Testis (tissue), 3 donors: ENCODE measurements around the gene TMEM237. TPM values are rescaled to one million over a fixed set of nuclear protein-coding genes. Genes with fewer than 3 reads are reported as not detected.

Experiments used
- DNase-seq: peaks from one replicate; pipeline ENCODE4 v3.0.0-alpha.2; 2019
- H3K27ac ChIP-seq, 2 donors: fragments of 200-600 bp; sonication (generic); one replicate each; pipeline ENCODE4 v1.5.1; 2019
- H3K27me3 ChIP-seq: fragments of 200-600 bp; sonication (generic); one replicate; pipeline ENCODE4 v1.5.1; 2019
- H3K36me3 ChIP-seq: fragments of 200-600 bp; sonication (generic); one replicate; pipeline ENCODE4 v1.5.1; 2017; ENCODE audit warnings: low read depth; ENCODE audit errors: missing control alignments
- H3K4me1 ChIP-seq: fragments of 200-600 bp; sonication (generic); one replicate; pipeline ENCODE4 v1.5.1; 2019
- H3K4me3 ChIP-seq, 2 donors: fragments of 200-600 bp; sonication (generic); one replicate each; pipeline ENCODE4 v1.5.1; 2017 to 2019
- H3K9me3 ChIP-seq: fragments of 200-600 bp; sonication (generic); one replicate; pipeline ENCODE4 v1.5.1; 2017
- POLR2A ChIP-seq: fragments of 450-650 bp; IDR thresholded peaks from one replicate; pipeline ENCODE4 v1.6.1; 2017; ENCODE audit warnings: antibody characterized with exemption, mild to moderate bottlenecking, moderate library complexity
- WGBS, 2 donors: methylation state at CpG; one replicate each; pipeline ENCODE4 v1.1.5; 2018; 5-methylcytosine and 5-hydroxymethylcytosine counted together
- intact Hi-C: fragments of 100-400 bp; cut with DNase I; formaldehyde crosslinking; loops from one replicate; pipeline ENCODE4 v1.15.1; 2023; ENCODE audit warnings: low total_unique reads
- polyA plus RNA-seq: library from polyadenylated mRNA; stranded (reverse); fragments of 350-450 nt; fragmentation: Illumina TruSeq; extraction: RNeasy Lipid Tissue Mini Kit (QIAGEN cat#74804); gene quantifications from one replicate; pipeline ENCODE4 v1.2.3, GENCODE V29; 2014; ENCODE audit warnings: low read depth, low replicate concordance; ENCODE audit not compliant: insufficient read depth
- small RNA-seq, 2 donors: library from RNA; depleted of rRNA; stranded (forward); fragments of <200 nt; gene quantifications; one replicate each; pipeline ENCODE3, GENCODE V24; 2016
- total RNA-seq, 2 donors: library from RNA; depleted of rRNA; stranded (reverse); fragments of >200 nt; gene quantifications; one replicate each; pipeline ENCODE4 v1.2.3, GENCODE V29; 2016
- TF ChIP-seq, protein P1 (sequence below), 3 experiments: fragments of 450-650 bp in 2 of 3; fragments of 200-600 bp in 1 of 3; sonication (generic) in 1 of 3; IDR thresholded peaks; one replicate each; pipeline ENCODE4 v1.5.1; 2016 to 2019; ENCODE audit warnings: antibody characterized with exemption in 3 of 3, mild to moderate bottlenecking in 2 of 3, moderate library complexity in 1 of 3

Gene TMEM237
- total and polyA plus RNA-seq, 3 donors from 2014 or later, result 21.3 to 25.8 (median 23.0) TPM

DNA sequence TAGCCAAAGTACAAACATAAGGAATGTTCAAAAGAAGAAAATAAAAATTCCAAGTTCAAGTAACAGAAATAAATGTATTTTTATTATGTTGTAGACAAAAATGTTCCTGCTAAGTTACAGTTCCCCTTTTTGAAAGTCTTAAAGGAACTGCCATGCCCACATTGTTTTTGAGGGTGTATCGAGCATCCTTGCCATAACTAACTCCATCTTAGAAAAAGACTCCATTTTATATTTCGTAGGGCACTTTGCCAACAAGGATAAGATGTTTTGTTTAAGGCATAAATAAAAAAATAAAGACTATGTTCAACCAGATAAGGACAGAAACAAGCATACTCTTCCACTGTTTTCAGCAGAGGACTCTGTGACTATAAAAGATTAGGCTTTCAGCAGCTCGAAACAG, 67.3 kb downstream of the TMEM237 start:
- Histone ChIP-seq H3K27ac (no peak overlapping the region), H3K4me1 (no peaks in the 10 kb centered on the region), H3K9me3 (no peaks in the 10 kb centered on the region), H3K36me3 (no peaks in the 10 kb centered on the region), H3K4me3 (no peak overlapping the region), H3K27me3 (no peaks in the 10 kb centered on the region)
- DNase-seq, result no peak
- intact Hi-C loops, result no loop called here
- TF ChIP-seq, protein P1, sequence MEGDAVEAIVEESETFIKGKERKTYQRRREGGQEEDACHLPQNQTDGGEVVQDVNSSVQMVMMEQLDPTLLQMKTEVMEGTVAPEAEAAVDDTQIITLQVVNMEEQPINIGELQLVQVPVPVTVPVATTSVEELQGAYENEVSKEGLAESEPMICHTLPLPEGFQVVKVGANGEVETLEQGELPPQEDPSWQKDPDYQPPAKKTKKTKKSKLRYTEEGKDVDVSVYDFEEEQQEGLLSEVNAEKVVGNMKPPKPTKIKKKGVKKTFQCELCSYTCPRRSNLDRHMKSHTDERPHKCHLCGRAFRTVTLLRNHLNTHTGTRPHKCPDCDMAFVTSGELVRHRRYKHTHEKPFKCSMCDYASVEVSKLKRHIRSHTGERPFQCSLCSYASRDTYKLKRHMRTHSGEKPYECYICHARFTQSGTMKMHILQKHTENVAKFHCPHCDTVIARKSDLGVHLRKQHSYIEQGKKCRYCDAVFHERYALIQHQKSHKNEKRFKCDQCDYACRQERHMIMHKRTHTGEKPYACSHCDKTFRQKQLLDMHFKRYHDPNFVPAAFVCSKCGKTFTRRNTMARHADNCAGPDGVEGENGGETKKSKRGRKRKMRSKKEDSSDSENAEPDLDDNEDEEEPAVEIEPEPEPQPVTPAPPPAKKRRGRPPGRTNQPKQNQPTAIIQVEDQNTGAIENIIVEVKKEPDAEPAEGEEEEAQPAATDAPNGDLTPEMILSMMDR (IDR thresholded peaks at IDR 0.05), result no peak
- no peak for TF ChIP-seq POLR2A
- WGBS, 2 donors, result 89 to 90% methylated on average over 3 of the region's 3 CpGs

DNA sequence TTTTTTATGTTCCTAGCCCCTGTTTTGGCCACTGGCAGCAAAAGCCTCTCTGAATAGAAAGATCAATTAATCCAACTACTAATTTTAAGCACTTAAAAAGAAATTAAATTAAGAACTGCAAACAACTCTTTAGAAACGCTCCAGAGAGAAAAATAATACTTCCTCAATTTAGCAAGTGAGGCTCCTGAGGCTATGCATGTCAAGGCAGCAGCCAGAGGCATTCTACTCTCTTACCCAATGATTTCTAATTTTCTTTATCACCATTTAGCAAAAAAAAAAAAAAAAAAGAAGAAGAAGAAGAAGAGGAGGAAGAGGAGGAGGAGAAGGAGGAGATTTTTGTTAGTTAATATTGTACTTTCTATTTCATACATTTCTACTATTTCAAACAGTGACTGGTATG, 68.5 kb downstream of the TMEM237 start:
- no peak for DNase-seq
- no peaks in the 10 kb centered on the region for H3K4me1 ChIP-seq
- TF ChIP-seq POLR2A, result no peak
- TF ChIP-seq, protein P1 (IDR thresholded peaks at IDR 0.05), result no peak
- no peaks in the 10 kb centered on the region for H3K9me3 ChIP-seq
- no peak overlapping the region for H3K27ac ChIP-seq
- no peak overlapping the region for H3K4me3 ChIP-seq
- H3K36me3 ChIP-seq, result no peaks in the 10 kb centered on the region
- intact Hi-C loops, result no loop called here
- 77 to 90% methylated on average over 1 of the region's 1 CpG for WGBS, 2 donors
- H3K27me3 ChIP-seq, result no peaks in the 10 kb centered on the region

DNA sequence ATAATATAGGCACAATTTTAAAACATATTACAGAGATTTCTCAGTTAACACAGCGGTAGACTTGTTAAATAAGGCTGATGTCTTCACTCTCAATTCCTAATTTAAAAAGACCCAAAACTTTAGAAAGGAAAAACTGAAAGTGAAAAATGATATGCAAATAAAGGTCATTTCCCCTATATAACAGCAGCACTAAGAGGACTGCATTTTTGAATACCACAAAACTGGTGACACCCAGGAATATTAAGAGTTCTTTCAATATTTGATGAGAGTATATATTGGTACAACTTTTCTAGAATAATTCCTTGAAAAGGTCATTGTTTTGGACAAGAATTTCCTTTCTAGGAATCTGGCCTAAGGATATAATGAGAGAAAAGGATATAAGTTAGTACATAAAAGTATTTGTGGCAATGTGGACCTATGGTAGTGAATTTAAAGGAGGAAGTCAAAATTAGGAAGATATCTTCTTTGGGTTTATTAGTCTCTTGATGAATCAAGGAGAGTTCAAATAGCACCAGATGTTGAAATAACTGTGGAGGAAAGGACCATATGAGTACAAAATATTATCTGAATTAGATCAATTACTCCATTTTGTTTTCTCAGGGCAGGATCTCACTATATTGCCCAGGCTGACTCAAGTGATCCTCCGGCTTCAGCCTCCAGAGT, 70.3 kb downstream of the TMEM237 start:
- intact Hi-C loops, result no loop called here
- Histone ChIP-seq H3K27me3 (no peaks in the 10 kb centered on the region), H3K27ac (no peak overlapping the region), H3K36me3 (no peaks in the 10 kb centered on the region), H3K9me3 (no peaks in the 10 kb centered on the region), H3K4me3 (no peak overlapping the region), H3K4me1 (no peaks in the 10 kb centered on the region)
- TF ChIP-seq POLR2A, result no peak
- TF ChIP-seq, protein P1 (IDR thresholded peaks at IDR 0.05), result no peak
- no peak for DNase-seq
- 93 to 95% methylated on average over 2 of the region's 2 CpGs for WGBS, 2 donors

Small RNA genes lying within 50 kb of the gene (small RNA-seq; reads per million reads assigned to genes)
- gene RNU6-651P, result 0 reads per million in 2 donors

Other genes starting within 250 kb of the TMEM237 start
- gene TRAK2, start 192.0 kb downstream of the TMEM237 start, total RNA-seq, result 10 to 100 TPM; 15.7 to 16.7 TPM
- gene TRAK2, start 192.0 kb downstream of the TMEM237 start, polyA plus RNA-seq, result 13.7 TPM
- gene STRADB, start 191.8 kb downstream of the TMEM237 start, total RNA-seq, result 10 to 100 TPM; 30.5 to 33.2 TPM
- 29.9 TPM for gene STRADB, start 191.8 kb downstream of the TMEM237 start, polyA plus RNA-seq
- not detected for gene MPP4, start 55.1 kb upstream of the TMEM237 start, total RNA-seq
- gene MPP4, start 55.1 kb upstream of the TMEM237 start, polyA plus RNA-seq, result 0.28 TPM
- 10 to 100 TPM; 17.0 to 19.2 TPM for gene ALS2, start 137.4 kb upstream of the TMEM237 start, total RNA-seq
- gene ALS2, start 137.4 kb upstream of the TMEM237 start, polyA plus RNA-seq, result 14.0 TPM
- 1 to 10 TPM; 1.8 to 6.3 TPM for gene CDK15, start 163.0 kb upstream of the TMEM237 start, total RNA-seq
- gene CDK15, start 163.0 kb upstream of the TMEM237 start, polyA plus RNA-seq, result 5.6 TPM